Activated CD4-positive, alpha-beta T cell treated with anti-CD3 and anti-CD28 coated beads, Interleukin-2, amount 50 U/mL, for 48 hours (primary cell): ENCODE data around the gene CERKL.

Experiments
- DNase-seq, 2 experiments: peaks; one replicate each; pipeline ENCODE4 v3.0.0-alpha.2; 2020

The CERKL gene

GRCh38 chr2:181574321-181574720 is 82.6 kb downstream of the CERKL start:
- no peak for DNase-seq

- no peak for DNase-seq
Measured at GRCh38 chr2:181573140-181573736, 83.7 kb downstream of the CERKL start.

- no peak for DNase-seq
Measured at GRCh38 chr2:181570833-181571661, 85.9 kb downstream of the CERKL start.

GRCh38 chr2:181570059-181570458 is 86.8 kb downstream of the CERKL start:
- no peak for DNase-seq

- no peak for DNase-seq
Measured at GRCh38 chr2:181566334-181567032, 90.4 kb downstream of the CERKL start.

GRCh38 chr2:181563101-181563692 is 93.7 kb downstream of the CERKL start:
- no peak for DNase-seq

- no peak for DNase-seq
Measured at GRCh38 chr2:181558371-181558770, 98.5 kb downstream of the CERKL start.

GRCh38 chr2:181554061-181554830 is 102.7 kb downstream of the CERKL start:
- no peak for DNase-seq

GRCh38 chr2:181553244-181553643 is 103.7 kb downstream of the CERKL start:
- DNase-seq: no peak

- DNase-seq: no peak
Measured at GRCh38 chr2:181552808-181553207, 104.1 kb downstream of the CERKL start.

- no peak for DNase-seq
Measured at GRCh38 chr2:181546086-181546485, 110.8 kb downstream of the CERKL start.

- no peak for DNase-seq
Measured at GRCh38 chr2:181542170-181542569, 114.7 kb downstream of the CERKL start.

GRCh38 chr2:181540421-181540820 is 116.5 kb downstream of the CERKL start:
- no peak for DNase-seq

GRCh38 chr2:181536730-181537129 is 120.2 kb downstream of the CERKL start:
- DNase-seq: no peak

- no peak for DNase-seq
Measured at GRCh38 chr2:181528441-181528840, 128.5 kb downstream of the CERKL start.

- no peak for DNase-seq
Measured at GRCh38 chr2:181527058-181527457, 129.8 kb downstream of the CERKL start.

GRCh38 chr2:181526014-181526413 is 130.9 kb downstream of the CERKL start:
- DNase-seq: no peak

GRCh38 chr2:181523756-181524155 is 133.1 kb downstream of the CERKL start:
- no peak for DNase-seq

GRCh38 chr2:181520253-181520652 is 136.7 kb downstream of the CERKL start:
- no peak for DNase-seq

- DNase-seq: no peak
Measured at GRCh38 chr2:181517685-181518301, 139.1 kb downstream of the CERKL start.

- no peak for DNase-seq
Measured at GRCh38 chr2:181516992-181517391, 139.9 kb downstream of the CERKL start.

GRCh38 chr2:181515719-181516118 is 141.2 kb downstream of the CERKL start:
- no peak for DNase-seq
